ENCODE data around the gene PIAS1. TPM values are rescaled to one million over a fixed set of nuclear protein-coding genes. Genes with fewer than 3 reads are reported as not detected.
A peak's percentile ranks its signal among the peaks of the same experiment; 100 is the strongest.

PIAS1 gene
- total RNA-seq, 3 donors from 2014 or later, result 16.5 to 20.9 (median 16.7) TPM

DNA sequence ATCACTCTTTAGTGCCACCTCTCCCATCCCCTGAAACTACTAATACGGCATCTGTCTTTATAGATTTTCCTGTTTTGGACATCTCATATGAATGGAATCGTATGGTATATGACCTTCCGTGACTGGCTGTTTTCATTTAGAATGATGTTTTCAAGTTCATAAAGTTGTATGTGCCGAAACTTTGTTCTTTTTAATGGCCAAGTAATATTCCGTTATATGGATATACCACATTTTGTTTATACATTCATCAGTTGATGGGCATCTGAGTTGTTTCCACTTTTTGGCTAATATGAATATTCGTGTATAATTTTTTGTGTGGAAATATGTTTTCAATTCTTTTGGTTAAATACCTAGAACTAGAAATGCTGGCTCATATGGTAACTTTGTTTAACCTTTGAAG is 49.5 kb downstream of the PIAS1 start:
- no peak for ATAC-seq
- peaks cover 7% of the 10 kb centered on the region for H3K9me3 Mint-ChIP-seq
- H3K36me3 Mint-ChIP-seq (ENCODE audit: insufficient read depth), result peaks cover 40% of the 10 kb centered on the region
- no peak overlapping the region for H3K4me3 Mint-ChIP-seq
- H3K4me1 Mint-ChIP-seq (ENCODE audit: low read depth), result peaks cover 61% of the 10 kb centered on the region
- no peak for DNase-seq
- no peaks in the 10 kb centered on the region for H3K27me3 Mint-ChIP-seq (ENCODE audit: low read depth)

DNA sequence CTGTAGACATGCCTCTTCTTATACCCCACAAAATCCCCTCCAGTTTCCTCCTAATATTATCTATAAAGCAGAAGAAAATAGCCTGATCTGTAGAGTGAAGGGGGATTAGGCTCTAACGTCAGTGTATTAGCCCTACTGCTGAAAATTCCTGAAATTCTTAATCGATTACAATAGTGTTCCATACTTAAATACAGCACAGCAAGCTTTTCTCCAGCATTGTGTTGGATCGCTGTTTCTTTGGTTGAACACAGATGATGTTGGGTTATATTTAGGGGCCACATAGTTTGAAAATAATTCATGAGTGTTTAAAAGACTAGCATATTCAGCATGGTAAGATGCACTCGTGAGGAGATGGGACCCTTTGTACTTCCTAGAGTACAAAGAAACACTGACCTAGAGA is 52.5 kb downstream of the PIAS1 start:
- peaks cover 33% of the 10 kb centered on the region for H3K36me3 Mint-ChIP-seq (ENCODE audit: insufficient read depth)
- peaks cover 7% of the 10 kb centered on the region for H3K9me3 Mint-ChIP-seq
- H3K4me1 Mint-ChIP-seq (ENCODE audit: low read depth), result peaks cover 53% of the 10 kb centered on the region
- no peaks in the 10 kb centered on the region for H3K27me3 Mint-ChIP-seq (ENCODE audit: low read depth)
- DNase-seq (no peak), ATAC-seq (no peak)
- no peak overlapping the region for H3K4me3 Mint-ChIP-seq

DNA sequence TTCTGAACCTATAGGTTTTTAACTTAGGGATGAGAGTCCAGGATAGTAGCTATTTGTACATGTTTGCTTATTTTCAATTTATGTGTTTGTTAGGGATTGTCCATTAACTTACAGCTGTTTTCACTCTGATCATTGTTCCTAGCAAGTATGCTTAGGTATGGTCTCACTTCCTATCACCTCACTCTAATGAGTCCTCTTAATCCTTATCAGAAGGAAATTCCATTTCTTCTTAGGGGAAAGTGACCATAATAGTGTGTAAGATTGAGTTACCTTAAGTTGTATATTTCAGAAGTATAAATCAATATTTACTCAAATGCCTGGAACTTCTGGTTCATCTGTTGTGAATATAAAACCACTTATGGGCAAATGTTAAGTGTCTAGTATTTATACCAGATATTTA is 53.0 kb downstream of the PIAS1 start:
- peaks cover 32% of the 10 kb centered on the region for H3K36me3 Mint-ChIP-seq (ENCODE audit: insufficient read depth)
- H3K9me3 Mint-ChIP-seq, result peaks cover 7% of the 10 kb centered on the region
- H3K27me3 Mint-ChIP-seq (ENCODE audit: low read depth), result no peaks in the 10 kb centered on the region
- ATAC-seq (no peak), DNase-seq (no peak)
- no peak overlapping the region for H3K4me3 Mint-ChIP-seq
- H3K4me1 Mint-ChIP-seq (ENCODE audit: low read depth), result peaks cover 52% of the 10 kb centered on the region

DNA sequence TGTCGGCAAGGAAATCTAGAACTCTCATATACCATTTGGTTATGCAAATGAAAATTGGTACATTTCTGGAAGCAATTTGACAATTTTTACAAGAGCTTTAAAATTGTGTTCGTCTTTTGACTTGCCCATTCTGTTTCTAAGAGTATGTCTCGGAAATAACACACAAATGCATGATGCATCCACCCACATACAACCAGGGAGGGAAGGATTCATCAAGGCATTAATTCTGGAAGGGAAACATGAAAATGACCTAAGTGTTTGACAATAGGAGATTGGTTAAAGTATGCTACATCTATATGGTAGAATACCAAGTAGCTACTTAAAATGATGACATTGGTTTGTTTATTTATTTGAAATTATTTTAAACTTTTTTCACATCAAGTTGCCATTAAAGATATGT is 58.6 kb downstream of the PIAS1 start:
- ATAC-seq, result no peak
- Mint-ChIP-seq H3K9me3 (no peaks in the 10 kb centered on the region), H3K4me1 (ENCODE audit: low read depth) (peaks cover 83% of the 10 kb centered on the region), H3K27me3 (ENCODE audit: low read depth) (no peaks in the 10 kb centered on the region), H3K36me3 (ENCODE audit: insufficient read depth) (peaks cover 14% of the 10 kb centered on the region), H3K4me3 (no peak overlapping the region)
- DNase-seq, result no peak

DNA sequence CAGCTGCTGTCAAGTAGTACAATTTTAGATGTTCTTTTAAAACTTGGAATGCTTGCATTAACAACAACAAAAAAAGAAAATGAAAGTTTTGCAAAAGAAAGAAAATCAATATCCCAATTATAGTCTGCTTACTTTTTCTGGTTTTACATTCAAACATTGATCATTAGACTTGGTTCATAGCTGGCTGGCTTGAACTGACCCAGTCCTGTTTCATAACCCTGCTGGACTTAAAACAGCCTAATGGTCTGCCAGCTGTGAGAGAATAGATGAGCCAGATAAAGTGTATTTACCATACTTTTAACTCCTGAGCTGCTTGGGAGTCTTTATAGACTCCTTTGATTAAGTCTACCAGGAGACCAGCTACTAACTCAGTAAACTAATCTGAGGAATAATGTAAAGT is 59.2 kb downstream of the PIAS1 start:
- Mint-ChIP-seq H3K36me3 (ENCODE audit: insufficient read depth) (peaks cover 10% of the 10 kb centered on the region), H3K27me3 (ENCODE audit: low read depth) (no peaks in the 10 kb centered on the region), H3K4me1 (ENCODE audit: low read depth) (peaks cover 79% of the 10 kb centered on the region), H3K4me3 (no peak overlapping the region), H3K9me3 (no peaks in the 10 kb centered on the region)
- DNase-seq (no peak), ATAC-seq (no peak)

DNA sequence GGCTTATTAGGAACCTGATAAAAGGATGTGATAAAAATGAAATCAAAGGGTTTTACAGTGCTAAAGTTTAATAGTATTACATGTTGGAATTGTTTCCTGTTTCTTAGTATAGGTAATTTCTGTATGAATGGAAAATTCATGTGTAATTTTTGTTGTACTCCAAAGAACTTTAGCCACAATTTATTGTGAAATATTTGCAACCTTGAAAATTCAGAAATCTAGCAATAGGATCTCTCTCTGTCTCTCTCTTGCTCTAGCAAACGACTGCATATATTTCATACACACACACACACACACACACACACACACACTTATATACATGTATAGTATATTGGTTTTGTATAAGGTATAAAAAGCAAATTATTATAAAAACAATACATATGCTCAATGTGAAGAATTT is 59.6 kb downstream of the PIAS1 start:
- Mint-ChIP-seq H3K4me3 (peak overlapping the region; percentile 72), H3K36me3 (ENCODE audit: insufficient read depth) (peaks cover 10% of the 10 kb centered on the region), H3K9me3 (peaks cover 3% of the 10 kb centered on the region), H3K27me3 (ENCODE audit: low read depth) (no peaks in the 10 kb centered on the region), H3K4me1 (ENCODE audit: low read depth) (peaks cover 79% of the 10 kb centered on the region)
- DNase-seq (no peak), ATAC-seq (no peak)

DNA sequence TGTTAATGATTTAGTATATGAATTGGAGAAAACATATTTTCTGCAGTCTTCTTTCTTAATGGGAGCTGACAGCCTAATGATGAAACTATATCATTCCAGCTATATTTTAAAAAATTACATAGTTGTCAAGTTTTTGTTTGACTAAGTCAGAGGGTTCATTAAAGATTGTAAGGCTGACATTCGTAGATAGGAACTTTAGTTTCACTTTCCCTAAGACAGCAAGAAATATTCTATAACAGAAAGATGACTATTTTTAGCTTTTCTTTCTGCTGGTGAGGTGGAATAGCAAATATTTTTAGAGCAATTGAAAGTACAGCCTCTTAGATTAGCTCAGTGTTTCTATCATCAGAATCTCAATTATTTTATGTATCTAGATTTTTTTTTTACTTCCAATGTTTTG is 60.2 kb downstream of the PIAS1 start:
- ATAC-seq (peak; percentile 57 to 73), DNase-seq (no peak)
- peaks cover 4% of the 10 kb centered on the region for H3K9me3 Mint-ChIP-seq
- peaks cover 75% of the 10 kb centered on the region for H3K4me1 Mint-ChIP-seq (ENCODE audit: low read depth)
- H3K27me3 Mint-ChIP-seq (ENCODE audit: low read depth), result no peaks in the 10 kb centered on the region
- peaks cover 13% of the 10 kb centered on the region for H3K36me3 Mint-ChIP-seq (ENCODE audit: insufficient read depth)
- peak overlapping the region; percentile 72 for H3K4me3 Mint-ChIP-seq

DNA sequence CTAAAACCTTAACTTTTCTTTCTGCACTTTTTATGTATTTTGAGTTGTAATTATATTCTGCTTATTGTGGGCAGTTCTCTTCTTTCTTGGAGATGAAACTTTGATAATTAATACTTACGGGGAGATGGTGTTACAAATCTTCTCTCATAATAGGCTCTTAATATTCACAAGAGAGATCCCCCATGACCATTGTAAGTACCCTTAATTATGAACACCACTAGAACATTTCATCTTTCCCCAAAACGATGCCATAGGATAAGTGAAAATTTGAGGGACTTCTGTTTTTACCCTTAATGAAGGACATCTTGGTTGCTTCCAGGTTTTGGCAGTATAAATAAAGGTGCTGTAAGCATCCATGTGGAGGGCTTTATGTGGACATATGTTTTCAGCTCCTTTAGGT is 60.7 kb downstream of the PIAS1 start:
- H3K4me3 Mint-ChIP-seq, result peak overlapping the region; percentile 72
- peaks cover 4% of the 10 kb centered on the region for H3K9me3 Mint-ChIP-seq
- no peaks in the 10 kb centered on the region for H3K27me3 Mint-ChIP-seq (ENCODE audit: low read depth)
- ATAC-seq (no peak), DNase-seq (no peak)
- peaks cover 77% of the 10 kb centered on the region for H3K4me1 Mint-ChIP-seq (ENCODE audit: low read depth)
- peaks cover 18% of the 10 kb centered on the region for H3K36me3 Mint-ChIP-seq (ENCODE audit: insufficient read depth)

DNA sequence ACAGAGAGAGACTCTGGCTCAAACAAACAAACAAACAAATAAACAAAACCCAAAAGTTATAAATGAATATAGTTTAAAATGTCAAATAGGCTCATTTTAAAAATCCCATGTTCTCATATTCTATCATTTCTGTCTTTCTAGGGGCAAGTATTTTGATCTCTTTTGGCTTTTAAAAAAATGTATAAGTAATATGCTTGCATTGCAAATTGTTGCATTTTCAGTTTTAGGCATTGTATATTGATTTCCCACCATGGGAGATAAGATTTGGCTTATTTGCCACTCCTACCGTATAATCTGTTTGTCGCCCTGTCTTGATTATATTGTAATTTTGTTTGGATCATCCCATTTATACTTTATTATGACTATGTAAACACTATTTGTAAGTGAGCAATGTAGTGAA is 70.6 kb downstream of the PIAS1 start:
- Mint-ChIP-seq H3K4me1 (ENCODE audit: low read depth) (peaks cover 23% of the 10 kb centered on the region), H3K27me3 (ENCODE audit: low read depth) (no peaks in the 10 kb centered on the region), H3K9me3 (peaks cover 5% of the 10 kb centered on the region), H3K36me3 (ENCODE audit: insufficient read depth) (peaks cover 32% of the 10 kb centered on the region), H3K4me3 (no peak overlapping the region)
- ATAC-seq (no peak), DNase-seq (no peak)

DNA sequence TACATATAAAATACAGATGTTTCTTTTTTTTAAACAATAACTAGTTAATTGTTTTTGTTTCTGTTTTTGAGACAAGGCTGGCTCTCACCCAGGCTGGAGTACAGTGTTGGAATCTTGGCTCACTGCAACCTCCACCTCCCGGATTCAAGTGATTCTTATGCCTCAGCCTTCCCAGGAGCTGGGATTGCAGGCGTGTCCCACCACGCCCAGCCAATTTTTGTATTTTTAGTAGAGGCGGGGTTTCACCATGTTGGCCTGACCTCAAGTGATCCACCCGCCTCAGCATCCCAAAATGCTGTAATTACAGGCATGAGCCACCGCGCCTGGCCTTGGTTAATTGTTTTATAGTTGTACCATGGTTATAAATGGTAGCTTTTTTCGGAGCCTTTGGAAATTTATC is 72.3 kb downstream of the PIAS1 start:
- Mint-ChIP-seq H3K36me3 (ENCODE audit: insufficient read depth) (peaks cover 19% of the 10 kb centered on the region), H3K9me3 (peaks cover 2% of the 10 kb centered on the region), H3K4me3 (no peak overlapping the region), H3K4me1 (ENCODE audit: low read depth) (peaks cover 14% of the 10 kb centered on the region), H3K27me3 (ENCODE audit: low read depth) (no peaks in the 10 kb centered on the region)
- no peak for ATAC-seq
- DNase-seq, result no peak

DNA sequence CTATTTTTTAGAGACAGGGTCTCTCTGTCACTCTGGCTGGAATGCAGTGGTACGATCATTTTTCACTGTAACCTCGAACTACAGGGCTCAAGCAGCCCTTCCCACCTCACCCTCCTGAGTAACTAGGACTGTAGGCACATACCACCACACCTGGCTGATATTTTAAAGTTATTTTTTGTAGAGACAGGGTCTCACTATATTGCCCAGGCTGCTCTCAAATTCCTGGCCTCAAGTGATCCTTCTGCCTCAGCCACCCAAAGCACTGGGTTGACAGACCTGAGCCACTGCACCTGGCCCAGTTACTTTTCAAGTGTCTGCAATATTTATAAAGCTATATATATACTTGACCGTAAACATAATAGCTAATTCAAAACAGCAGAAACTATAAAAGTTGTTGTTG is 75.0 kb downstream of the PIAS1 start:
- H3K4me3 Mint-ChIP-seq, result no peak overlapping the region
- no peaks in the 10 kb centered on the region for H3K27me3 Mint-ChIP-seq (ENCODE audit: low read depth)
- ATAC-seq (no peak), DNase-seq (no peak)
- no peaks in the 10 kb centered on the region for H3K9me3 Mint-ChIP-seq
- peaks cover 15% of the 10 kb centered on the region for H3K4me1 Mint-ChIP-seq (ENCODE audit: low read depth)
- H3K36me3 Mint-ChIP-seq (ENCODE audit: insufficient read depth), result peaks cover 13% of the 10 kb centered on the region

DNA sequence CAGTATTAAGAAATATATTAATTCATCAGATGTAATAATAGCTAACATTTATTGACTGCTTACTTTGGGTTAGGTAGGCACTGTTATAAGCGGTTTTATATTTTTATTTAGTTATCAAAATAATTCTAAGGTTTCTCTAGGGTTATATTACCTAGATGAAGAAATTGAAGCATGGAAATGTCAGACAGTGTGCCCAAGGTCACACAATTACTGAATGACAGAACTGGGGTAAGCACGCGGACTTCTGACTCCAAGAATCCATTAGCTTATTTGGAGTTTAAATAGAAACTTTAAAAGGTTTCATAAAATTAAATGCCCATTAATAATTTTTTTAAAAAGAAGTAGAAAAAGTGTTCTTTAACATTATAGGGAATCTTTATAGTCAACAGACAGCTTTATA is 76.7 kb downstream of the PIAS1 start:
- Mint-ChIP-seq H3K27me3 (ENCODE audit: low read depth) (no peaks in the 10 kb centered on the region), H3K4me3 (no peak overlapping the region), H3K4me1 (ENCODE audit: low read depth) (peaks cover 11% of the 10 kb centered on the region), H3K36me3 (ENCODE audit: insufficient read depth) (peaks cover 9% of the 10 kb centered on the region), H3K9me3 (no peaks in the 10 kb centered on the region)
- DNase-seq (no peak), ATAC-seq (no peak)

DNA sequence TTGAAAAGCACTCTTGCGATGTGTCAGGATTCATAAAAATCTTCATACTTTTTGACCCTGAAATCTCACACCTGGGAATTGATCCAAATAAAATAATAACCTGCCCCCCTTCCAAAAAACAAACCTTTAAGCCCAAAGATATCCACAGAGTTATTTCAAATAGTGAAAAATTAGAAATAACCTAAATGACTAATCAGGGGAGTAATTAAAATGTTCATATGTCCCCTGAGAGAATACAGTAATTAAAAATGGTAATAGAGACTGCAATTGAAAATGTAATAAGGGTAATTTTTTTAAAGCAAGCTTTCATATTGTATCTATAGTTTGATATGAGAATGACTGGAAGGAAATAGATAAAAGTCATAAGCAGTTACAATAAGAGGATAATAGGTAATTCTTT is 83.0 kb downstream of the PIAS1 start:
- Mint-ChIP-seq H3K36me3 (ENCODE audit: insufficient read depth) (peaks cover 9% of the 10 kb centered on the region), H3K4me3 (no peak overlapping the region), H3K4me1 (ENCODE audit: low read depth) (peaks cover 24% of the 10 kb centered on the region), H3K27me3 (ENCODE audit: low read depth) (no peaks in the 10 kb centered on the region), H3K9me3 (no peaks in the 10 kb centered on the region)
- DNase-seq (no peak), ATAC-seq (no peak)

DNA sequence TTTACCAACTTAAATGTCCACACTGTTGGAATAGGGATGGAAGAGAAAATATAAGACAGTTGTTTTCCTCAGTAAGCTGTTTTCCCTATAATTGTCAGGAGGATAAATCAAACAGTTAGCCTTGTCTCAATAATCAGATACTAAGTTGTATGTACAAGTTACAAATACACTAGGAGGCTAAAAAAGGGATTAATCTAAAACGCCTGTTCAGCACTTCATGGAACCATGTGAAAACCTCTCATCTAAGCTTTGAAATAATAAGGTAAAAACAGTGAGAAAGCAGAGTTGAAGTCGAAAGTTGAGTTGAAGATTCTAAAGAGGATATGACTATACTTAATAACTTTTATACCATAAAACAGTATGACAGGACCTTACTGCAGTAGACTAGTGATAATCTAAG is 89.0 kb downstream of the PIAS1 start:
- H3K9me3 Mint-ChIP-seq, result no peaks in the 10 kb centered on the region
- no peak overlapping the region for H3K4me3 Mint-ChIP-seq
- DNase-seq, result no peak
- H3K27me3 Mint-ChIP-seq (ENCODE audit: low read depth), result no peaks in the 10 kb centered on the region
- no peak for ATAC-seq
- peaks cover 16% of the 10 kb centered on the region for H3K36me3 Mint-ChIP-seq (ENCODE audit: insufficient read depth)
- peaks cover 16% of the 10 kb centered on the region for H3K4me1 Mint-ChIP-seq (ENCODE audit: low read depth)

DNA sequence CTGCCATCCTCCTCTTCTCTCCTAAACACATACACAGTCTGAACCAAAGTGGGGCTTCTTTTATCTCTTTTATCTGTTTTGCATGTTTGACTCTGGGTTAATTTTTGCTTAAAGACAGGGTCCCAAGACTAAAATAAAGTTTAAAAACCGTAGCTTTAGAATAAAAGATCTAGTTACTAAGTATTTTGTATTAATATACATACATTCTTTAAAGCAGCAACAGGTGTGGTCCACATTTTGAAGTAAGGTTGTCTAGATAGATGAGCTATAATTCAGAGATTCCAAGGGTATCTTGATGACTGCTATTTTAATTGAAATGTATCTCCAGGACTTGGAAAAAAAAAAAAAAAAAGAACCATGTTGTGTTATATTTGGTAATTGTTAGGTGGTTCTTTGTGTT is 89.7 kb downstream of the PIAS1 start:
- ATAC-seq, result no peak
- Mint-ChIP-seq H3K36me3 (ENCODE audit: insufficient read depth) (peaks cover 18% of the 10 kb centered on the region), H3K4me1 (ENCODE audit: low read depth) (peaks cover 15% of the 10 kb centered on the region)

DNA sequence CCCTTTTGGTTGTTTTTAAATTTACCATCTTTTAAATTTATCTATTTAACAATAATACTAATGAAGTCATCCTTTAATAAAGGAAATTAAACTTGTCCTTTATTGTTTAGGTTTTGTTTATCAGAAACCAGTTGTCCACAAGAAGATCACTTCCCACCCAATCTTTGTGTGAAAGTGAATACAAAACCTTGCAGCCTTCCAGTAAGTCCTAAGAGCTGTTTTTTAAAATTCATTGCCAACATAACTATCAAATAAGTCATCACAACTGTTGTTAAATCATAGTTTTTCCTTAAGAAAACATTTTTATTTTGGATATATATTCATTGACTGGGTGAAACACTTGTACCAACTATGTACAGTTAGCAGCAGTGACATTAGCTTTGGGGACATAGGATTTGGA is 91.6 kb downstream of the PIAS1 start:
- DNase-seq (no peak), ATAC-seq (no peak)
- Mint-ChIP-seq H3K9me3 (no peaks in the 10 kb centered on the region), H3K36me3 (ENCODE audit: insufficient read depth) (peaks cover 20% of the 10 kb centered on the region), H3K4me1 (ENCODE audit: low read depth) (peaks cover 13% of the 10 kb centered on the region), H3K4me3 (no peak overlapping the region), H3K27me3 (ENCODE audit: low read depth) (no peaks in the 10 kb centered on the region)

More for the DNA sequence above, 89.7 kb downstream of the PIAS1 start:
- no peak for DNase-seq
- H3K27me3 Mint-ChIP-seq (ENCODE audit: low read depth), result no peaks in the 10 kb centered on the region
- no peaks in the 10 kb centered on the region for H3K9me3 Mint-ChIP-seq
- H3K4me3 Mint-ChIP-seq, result no peak overlapping the region

Measured in activated T-cell treated with anti-CD3 and anti-CD28 coated beads, Interleukin-2, amount 50 U/mL, for 4 hours (primary cell).